GM12801 (cell line): Measurements from ENCODE around the gene SERPINB13.

Experiments used
- CTCF ChIP-seq: IDR thresholded peaks from one replicate; pipeline ENCODE4 v1.5.1; 2011; ENCODE audit warnings: control low read depth; ENCODE audit not compliant: insufficient read length; ENCODE audit errors: extremely low read depth

SERPINB13 gene

GRCh38 chr18:63567825-63568224, 19.3 kb upstream of the SERPINB13 start:
- no peak for TF ChIP-seq CTCF

GRCh38 chr18:63570721-63571120, 16.4 kb upstream of the SERPINB13 start:
- no peak for TF ChIP-seq CTCF

GRCh38 chr18:63575681-63576080, 11.5 kb upstream of the SERPINB13 start:
- TF ChIP-seq CTCF = no peak

GRCh38 chr18:63578357-63578958, 8.7 kb upstream of the SERPINB13 start:
- TF ChIP-seq CTCF = no peak

GRCh38 chr18:63579616-63580015, 7.5 kb upstream of the SERPINB13 start:
- TF ChIP-seq CTCF = no peak

- no peak for TF ChIP-seq CTCF
Measured at GRCh38 chr18:63585988-63586387, 1.2 kb upstream of the SERPINB13 start.

- TF ChIP-seq CTCF = no peak
Measured at GRCh38 chr18:63586431-63586830, 712 bp upstream of the SERPINB13 start.
